ENCODE results near the gene APOBEC3G.
"Not testable (repeated sequence)": the region's sequence is repeated elsewhere in the genome, so short reads cannot be mapped to it uniquely, and the experiment has no call there.

GRCh38 chr22:39031434-39032295 lies 45.4 kb upstream of the APOBEC3G start:
- TF ChIP-seq HDAC2 (IDR thresholded peaks at IDR 0.05); MAX (IDR thresholded peaks at IDR 0.05; ENCODE audit: low read depth, low read length); JUNB (IDR thresholded peaks at IDR 0.05); CEBPB (IDR thresholded peaks at IDR 0.05; ENCODE audit: borderline replicate concordance in 1 of 2, low read depth in 2 of 2, low read length in 2 of 2): not testable (repeated sequence)
